Esophagus muscularis mucosa (tissue), 4 donors: ENCODE results near the gene STEAP4. TPM values are rescaled to one million over a fixed set of nuclear protein-coding genes. Genes with fewer than 3 reads are reported as not detected.

Experiments
- DNase-seq: peaks from one replicate; pipeline ENCODE4 v3.0.0-alpha.2; 2017; ENCODE audit errors: extremely low spot score
- H3K27ac ChIP-seq, 4 donors: fragments of 200-600 bp; sonication (generic); replicated peaks in 1 of 4; 1 replicate in 3 of 4; 2 replicates in 1 of 4; pipeline ENCODE4 v1.5.1; 2016 to 2019; ENCODE audit warnings: mild to moderate bottlenecking in 1 of 4
- H3K27me3 ChIP-seq, 4 donors: fragments of 200-600 bp; sonication (generic); one replicate each; pipeline versions ENCODE4 v1.5.1 to v1.6.0; 2016 to 2019
- H3K36me3 ChIP-seq, 4 donors: fragments of 200-600 bp; sonication (generic); one replicate each; pipeline ENCODE4 v1.5.1; 2016 to 2019
- H3K4me1 ChIP-seq, 4 donors: fragments of 200-600 bp; sonication (generic); one replicate each; pipeline ENCODE4 v1.5.1; 2016 to 2019
- H3K4me3 ChIP-seq, 4 donors: fragments of 200-600 bp; sonication (generic); 1 replicate in 2 of 4; 2 replicates in 2 of 4; pipeline ENCODE4 v1.5.1; 2016 to 2019; ENCODE audit warnings: mild to moderate bottlenecking in 4 of 4, moderate library complexity in 1 of 4
- H3K9me3 ChIP-seq, 4 donors: fragments of 200-600 bp; sonication (generic); 1 replicate in 3 of 4; 2 replicates in 1 of 4; pipeline ENCODE4 v1.5.1; 2016 to 2019
- CTCF ChIP-seq, 3 experiments: fragments of 200-600 bp in 2 of 3; fragments of 450-650 bp in 1 of 3; sonication (generic) in 2 of 3; IDR thresholded peaks; one replicate each; pipeline ENCODE4 v1.5.1; 2017 to 2019; ENCODE audit warnings: antibody characterized with exemption in 3 of 3, mild to moderate bottlenecking in 2 of 3, moderate library complexity in 1 of 3
- EP300 ChIP-seq: sonication (generic); formaldehyde crosslinking; IDR thresholded peaks from one replicate; pipeline ENCODE4 v1.6.1; 2017; ENCODE audit warnings: antibody characterized with exemption
- POLR2A ChIP-seq: fragments of 450-650 bp; IDR thresholded peaks from one replicate; pipeline ENCODE4 v1.6.1; 2017; ENCODE audit warnings: antibody characterized with exemption, moderate library complexity, mild to moderate bottlenecking, low read depth
- POLR2AphosphoS5 ChIP-seq, 2 donors: sonication (generic); formaldehyde crosslinking; IDR thresholded peaks; one replicate each; pipeline ENCODE4 v1.6.1; 2017; ENCODE audit warnings: antibody characterized with exemption in 2 of 2
- WGBS: methylation state at CpG from one replicate; pipeline ENCODE4 v1.1.5; 2018; 5-methylcytosine and 5-hydroxymethylcytosine counted together
- intact Hi-C: fragments of 100-400 bp; cut with DNase I; formaldehyde crosslinking; loops from one replicate; pipeline ENCODE4 v1.15.1; 2023
- total RNA-seq, 4 donors: library from RNA; depleted of rRNA; stranded (reverse); fragments of >200 nt; gene quantifications; one replicate each; pipeline versions ENCODE4 v1.1.0 to v1.2.1, GENCODE V29; 2016

Gene STEAP4
- total RNA-seq, 4 donors from 2014 or later: 21.6 to 72.4 (median 56.6) TPM

GRCh38 chr7:88305044-88305443 lies 1.6 kb downstream of the STEAP4 start:
- DNase-seq: no peak
- intact Hi-C loops: no loop called here
- H3K36me3 ChIP-seq: no peaks in the 10 kb centered on the region
- WGBS: 78% methylated on average over 3 of the region's 3 CpGs
- peak overlapping the region; percentile 36 to 58 (median 40) for H3K4me3 ChIP-seq
- TF ChIP-seq CTCF (IDR thresholded peaks at IDR 0.05) (no peak), POLR2AphosphoS5 (IDR thresholded peaks at IDR 0.05) (no peak), POLR2A (no peak), EP300 (no peak)
- H3K4me1 ChIP-seq: peaks cover 9 to 15% (median 11%) of the 10 kb centered on the region in 4 donors
- H3K27ac ChIP-seq: no peak overlapping the region
- peaks cover 0 to 14% (median 2%) of the 10 kb centered on the region in 4 donors for H3K27me3 ChIP-seq
- H3K9me3 ChIP-seq: no peaks in the 10 kb centered on the region

- H3K4me1 ChIP-seq: peaks cover 9 to 15% (median 11%) of the 10 kb centered on the region in 4 donors
- no peak overlapping the region for H3K27ac ChIP-seq
- TF ChIP-seq POLR2A (no peak), POLR2AphosphoS5 (IDR thresholded peaks at IDR 0.05) (no peak), EP300 (no peak), CTCF (IDR thresholded peaks at IDR 0.05) (no peak)
- intact Hi-C loops: no loop called here
- 69% methylated on average over 6 of the region's 6 CpGs for WGBS
- no peaks in the 10 kb centered on the region for H3K9me3 ChIP-seq
- H3K27me3 ChIP-seq: peaks cover 0 to 13% (median 2%) of the 10 kb centered on the region in 4 donors
- no peak for DNase-seq
- H3K4me3 ChIP-seq: no peak overlapping the region
- no peaks in the 10 kb centered on the region for H3K36me3 ChIP-seq
Observed at GRCh38 chr7:88302486-88302885, 4.2 kb downstream of the STEAP4 start.

GRCh38 chr7:88301924-88302323 lies 4.8 kb downstream of the STEAP4 start:
- intact Hi-C loops: no loop called here
- Histone ChIP-seq H3K4me3 (no peak overlapping the region), H3K27ac (no peak overlapping the region), H3K9me3 (no peaks in the 10 kb centered on the region), H3K4me1 (peaks cover 6 to 12% (median 8%) of the 10 kb centered on the region in 4 donors), H3K36me3 (no peaks in the 10 kb centered on the region), H3K27me3 (peaks cover 0 to 9% (median 2%) of the 10 kb centered on the region in 4 donors)
- WGBS: 73% methylated on average over 1 of the region's 1 CpG
- DNase-seq: no peak
- TF ChIP-seq POLR2A (no peak), EP300 (no peak)

- no peak for DNase-seq
- 86% methylated on average over 1 of the region's 1 CpG for WGBS
- Histone ChIP-seq H3K27me3 (no peaks in the 10 kb centered on the region), H3K27ac (no peak overlapping the region), H3K4me3 (no peak overlapping the region), H3K4me1 (peaks cover 0 to 6% (median 0%) of the 10 kb centered on the region in 4 donors), H3K36me3 (no peaks in the 10 kb centered on the region), H3K9me3 (no peaks in the 10 kb centered on the region)
- intact Hi-C loops: no loop called here
- TF ChIP-seq POLR2A: no peak
- no peak for TF ChIP-seq POLR2AphosphoS5 (IDR thresholded peaks at IDR 0.05)
- no peak for TF ChIP-seq EP300
- no peak for TF ChIP-seq CTCF (IDR thresholded peaks at IDR 0.05)
Observed at GRCh38 chr7:88300401-88300945, 6.2 kb downstream of the STEAP4 start.

GRCh38 chr7:88299126-88299525 lies 7.6 kb downstream of the STEAP4 start:
- TF ChIP-seq POLR2AphosphoS5 (IDR thresholded peaks at IDR 0.05) (no peak), POLR2A (no peak), EP300 (no peak), CTCF (IDR thresholded peaks at IDR 0.05) (no peak)
- Histone ChIP-seq H3K27ac (no peak overlapping the region), H3K9me3 (no peaks in the 10 kb centered on the region), H3K27me3 (no peaks in the 10 kb centered on the region), H3K4me1 (peaks cover 0 to 6% (median 0%) of the 10 kb centered on the region in 4 donors), H3K36me3 (no peaks in the 10 kb centered on the region), H3K4me3 (no peak overlapping the region)
- DNase-seq: no peak
- 73% methylated on average over 3 of the region's 3 CpGs for WGBS
- intact Hi-C loops: no loop called here
